Loucy (cell line): ENCODE data around the gene RHOF.
"Not testable (repeated sequence)": the region's sequence is repeated elsewhere in the genome, so short reads cannot be mapped to it uniquely, and the experiment has no call there.

Experiments
- H2AFZ ChIP-seq: fragments of 200-600 bp; sonication (generic); 2 replicates; pipeline ENCODE4 v1.6.0; 2016; ENCODE audit warnings: antibody characterized with exemption, mild to moderate bottlenecking, low read length, moderate library complexity
- H3F3A ChIP-seq: fragments of 200-600 bp; 2 replicates; pipeline ENCODE4 v1.6.0; 2016; ENCODE audit warnings: antibody characterized with exemption, low read depth, mild to moderate bottlenecking
- H3K27me3 ChIP-seq: fragments of 200-600 bp; sonication (generic); 2 replicates; pipeline ENCODE4 v1.6.1; 2014; ENCODE audit warnings: low read length, mild to moderate bottlenecking; ENCODE audit not compliant: insufficient read depth, poor library complexity, severe bottlenecking
- H3K36me3 ChIP-seq: fragments of 200-600 bp; sonication (generic); 2 replicates; pipeline ENCODE4 v1.6.1; 2016; ENCODE audit warnings: low read length; ENCODE audit not compliant: insufficient read depth
- H3K4me1 ChIP-seq: fragments of 200-600 bp; sonication (generic); 2 replicates; pipeline ENCODE4 v1.5.1; 2014; ENCODE audit warnings: low read length, mild to moderate bottlenecking; ENCODE audit not compliant: insufficient read depth, poor library complexity, severe bottlenecking
- H3K4me2 ChIP-seq: fragments of 200-600 bp; sonication (generic); 2 replicates; pipeline ENCODE4 v1.6.0; 2014; ENCODE audit warnings: antibody characterized with exemption, low read length, low read depth, mild to moderate bottlenecking; ENCODE audit not compliant: poor library complexity, severe bottlenecking
- H3K4me3 ChIP-seq: fragments of 200-600 bp; sonication (generic); 2 replicates; pipeline ENCODE4 v1.5.1; 2014; ENCODE audit warnings: low read length, mild to moderate bottlenecking, mixed read lengths; ENCODE audit not compliant: poor library complexity, severe bottlenecking
- H3K79me2 ChIP-seq: fragments of 200-600 bp; sonication (generic); 2 replicates; pipeline ENCODE4 v1.6.1; 2014; ENCODE audit warnings: low read length; ENCODE audit not compliant: insufficient read depth
- H3K9ac ChIP-seq: fragments of 200-600 bp; sonication (generic); 2 replicates; pipeline ENCODE4 v1.6.0; 2014; ENCODE audit warnings: mild to moderate bottlenecking, low read depth, low read length, moderate library complexity; ENCODE audit not compliant: poor library complexity, severe bottlenecking
- H3K9me2 ChIP-seq: fragments of 200-600 bp; sonication (generic); replicated peaks from 2 replicates; pipeline ENCODE4 v1.6.1; 2016; ENCODE audit warnings: low read depth, low read length, mixed read lengths
- H3K9me3 ChIP-seq: fragments of 200-600 bp; sonication (generic); 2 replicates; pipeline ENCODE4 v1.6.1; 2014; ENCODE audit warnings: mild to moderate bottlenecking, antibody characterized with exemption, low read length, low read depth; ENCODE audit not compliant: insufficient read depth
- H4K20me1 ChIP-seq: fragments of 200-600 bp; sonication (generic); 2 replicates; pipeline ENCODE4 v1.6.0; 2014; ENCODE audit warnings: antibody characterized with exemption, low read length, mild to moderate bottlenecking; ENCODE audit not compliant: insufficient read depth, poor library complexity, severe bottlenecking
- EZH2phosphoT487 ChIP-seq: fragments of 200-600 bp; IDR thresholded peaks from 2 replicates; pipeline ENCODE4 v1.6.1; 2018; ENCODE audit warnings: antibody characterized with exemption, mild to moderate bottlenecking, moderate library complexity, borderline replicate concordance
- TF ChIP-seq, protein P1 (sequence below): fragments of 200-600 bp; sonication (generic); conservative IDR thresholded peaks from 2 replicates; pipeline ENCODE4 v1.5.1; 2014; ENCODE audit warnings: mild to moderate bottlenecking, antibody characterized with exemption, low read length

Gene RHOF

DNA sequence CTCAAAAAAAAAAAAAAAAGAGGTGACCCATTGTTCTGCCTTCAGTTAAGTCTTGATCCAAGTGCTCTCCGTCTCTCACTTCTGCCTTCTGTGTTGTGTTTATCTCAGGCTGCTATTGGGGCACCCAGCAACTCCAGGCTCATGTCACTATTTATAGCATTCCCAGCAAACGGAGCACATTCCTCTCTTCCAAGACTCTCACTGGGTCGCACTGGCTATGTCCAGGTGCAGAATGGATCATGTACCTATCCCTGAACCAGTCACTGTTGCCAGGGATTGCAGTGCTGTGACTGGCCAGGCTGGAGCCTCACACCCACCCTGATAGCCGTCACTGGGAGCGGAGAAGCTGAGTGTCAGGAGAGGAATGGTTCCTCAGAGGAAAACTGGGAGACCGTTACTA lies 31.2 kb downstream of the RHOF start:
- no peaks in the 10 kb centered on the region for H3K36me3 ChIP-seq
- TF ChIP-seq EZH2phosphoT487 = no peak
- TF ChIP-seq, protein P1, sequence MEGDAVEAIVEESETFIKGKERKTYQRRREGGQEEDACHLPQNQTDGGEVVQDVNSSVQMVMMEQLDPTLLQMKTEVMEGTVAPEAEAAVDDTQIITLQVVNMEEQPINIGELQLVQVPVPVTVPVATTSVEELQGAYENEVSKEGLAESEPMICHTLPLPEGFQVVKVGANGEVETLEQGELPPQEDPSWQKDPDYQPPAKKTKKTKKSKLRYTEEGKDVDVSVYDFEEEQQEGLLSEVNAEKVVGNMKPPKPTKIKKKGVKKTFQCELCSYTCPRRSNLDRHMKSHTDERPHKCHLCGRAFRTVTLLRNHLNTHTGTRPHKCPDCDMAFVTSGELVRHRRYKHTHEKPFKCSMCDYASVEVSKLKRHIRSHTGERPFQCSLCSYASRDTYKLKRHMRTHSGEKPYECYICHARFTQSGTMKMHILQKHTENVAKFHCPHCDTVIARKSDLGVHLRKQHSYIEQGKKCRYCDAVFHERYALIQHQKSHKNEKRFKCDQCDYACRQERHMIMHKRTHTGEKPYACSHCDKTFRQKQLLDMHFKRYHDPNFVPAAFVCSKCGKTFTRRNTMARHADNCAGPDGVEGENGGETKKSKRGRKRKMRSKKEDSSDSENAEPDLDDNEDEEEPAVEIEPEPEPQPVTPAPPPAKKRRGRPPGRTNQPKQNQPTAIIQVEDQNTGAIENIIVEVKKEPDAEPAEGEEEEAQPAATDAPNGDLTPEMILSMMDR = no peak
- no peak overlapping the region for H3K4me3 ChIP-seq
- no peaks in the 10 kb centered on the region for H3K79me2 ChIP-seq
- no peak overlapping the region for H3K9ac ChIP-seq
- H3K9me3 ChIP-seq = no peaks in the 10 kb centered on the region
- peaks cover 4% of the 10 kb centered on the region for H3K4me1 ChIP-seq
- H3F3A ChIP-seq = no peaks in the 10 kb centered on the region
- H3K9me2 ChIP-seq = no peaks in the 10 kb centered on the region
- no peaks in the 10 kb centered on the region for H4K20me1 ChIP-seq
- H2AFZ ChIP-seq = no peak overlapping the region
- no peak overlapping the region for H3K4me2 ChIP-seq
- no peaks in the 10 kb centered on the region for H3K27me3 ChIP-seq

DNA sequence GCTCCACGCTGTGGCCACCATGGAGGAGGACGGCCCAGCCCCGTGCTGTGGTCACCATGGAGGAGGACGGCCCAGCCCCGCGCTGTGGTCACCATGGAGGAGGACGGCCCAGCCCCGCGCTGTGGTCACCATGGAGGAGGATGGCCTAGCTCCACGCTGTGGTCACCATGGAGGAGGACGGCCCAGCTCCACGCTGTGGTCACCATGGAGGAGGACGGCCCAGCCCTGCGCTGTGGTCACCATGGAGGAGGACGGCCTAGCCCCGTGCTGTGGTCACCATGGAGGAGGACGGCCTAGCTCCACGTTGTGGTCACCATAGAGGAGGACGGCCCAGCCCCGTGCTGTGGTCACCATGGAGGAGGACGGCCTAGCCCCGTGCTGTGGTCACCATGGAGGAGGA lies 35.0 kb downstream of the RHOF start:
- not testable (repeated sequence) for H3K36me3 ChIP-seq, H3K4me3 ChIP-seq, H3K27me3 ChIP-seq

DNA sequence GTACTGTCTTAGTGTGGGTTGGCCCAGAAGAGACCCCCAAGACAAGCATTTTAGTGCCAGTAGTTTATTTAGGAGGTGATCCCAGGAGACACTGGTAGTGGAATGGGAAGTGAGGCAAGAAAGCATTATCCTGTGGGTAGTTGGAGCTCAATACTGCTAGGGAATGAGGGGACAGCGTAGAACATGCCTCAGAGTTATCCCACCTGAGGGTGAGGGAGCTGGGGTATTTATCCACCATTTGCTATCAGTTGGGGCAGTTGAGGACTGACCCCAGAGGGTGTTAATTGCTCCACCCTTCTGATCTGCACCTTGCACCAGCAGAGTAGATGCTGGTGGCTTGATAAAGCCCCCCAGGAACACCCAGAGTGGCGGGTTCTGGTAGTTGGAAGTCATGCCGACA lies 37.9 kb downstream of the RHOF start:
- no peak overlapping the region for H3K4me2 ChIP-seq
- no peak for TF ChIP-seq EZH2phosphoT487
- TF ChIP-seq, protein P1 = no peak
- H2AFZ ChIP-seq = no peak overlapping the region
- H3K27me3 ChIP-seq = no peaks in the 10 kb centered on the region
- H3K36me3 ChIP-seq = 0 out of 2 replicates have a peak, but pooled peaks cover 3% of the 10 kb centered on the region
- H3K4me1 ChIP-seq = peaks cover 15% of the 10 kb centered on the region
- H3F3A ChIP-seq = no peaks in the 10 kb centered on the region
- no peaks in the 10 kb centered on the region for H3K9me3 ChIP-seq
- H3K4me3 ChIP-seq = no peak overlapping the region
- H4K20me1 ChIP-seq = no peaks in the 10 kb centered on the region
- H3K79me2 ChIP-seq = no peaks in the 10 kb centered on the region
- no peak overlapping the region for H3K9ac ChIP-seq
- no peaks in the 10 kb centered on the region for H3K9me2 ChIP-seq

More for the DNA sequence above, 35.0 kb downstream of the RHOF start:
- peaks cover 15% of the 10 kb centered on the region for H3K4me1 ChIP-seq
- not testable (repeated sequence) for H2AFZ ChIP-seq, H3K9me2 ChIP-seq, H3K9me3 ChIP-seq, H3K4me2 ChIP-seq, H3F3A ChIP-seq, H3K79me2 ChIP-seq, H3K9ac ChIP-seq, H4K20me1 ChIP-seq

DNA sequence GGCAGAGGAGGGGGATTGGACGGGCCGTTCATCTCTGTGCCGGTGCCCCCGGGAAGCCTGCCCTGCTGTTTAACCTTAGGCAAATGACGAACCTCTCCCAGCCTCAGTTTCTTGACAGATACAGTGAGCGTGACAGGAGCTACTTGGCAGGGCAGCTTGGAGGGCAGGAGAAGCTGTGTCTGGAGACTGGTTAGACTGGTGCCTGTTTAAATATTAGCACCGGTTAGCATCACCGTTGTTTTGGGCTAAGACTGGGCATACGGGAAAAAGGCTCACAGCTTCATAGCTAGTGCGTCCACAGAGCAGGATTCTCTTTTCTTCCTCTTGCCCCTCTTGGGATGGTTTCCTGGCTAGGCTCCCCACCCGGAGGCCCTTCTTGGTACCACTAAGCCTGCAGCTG lies 38.7 kb downstream of the RHOF start:
- H3K4me2 ChIP-seq = no peak overlapping the region

More for the DNA sequence above, 38.7 kb downstream of the RHOF start:
- Histone ChIP-seq H3K36me3 (0 out of 2 replicates have a peak, but pooled peaks cover 3% of the 10 kb centered on the region), H3K79me2 (no peaks in the 10 kb centered on the region), H2AFZ (no peak overlapping the region), H3K9ac (no peak overlapping the region), H4K20me1 (no peaks in the 10 kb centered on the region), H3F3A (no peaks in the 10 kb centered on the region), H3K4me1 (peaks cover 15% of the 10 kb centered on the region), H3K9me3 (no peaks in the 10 kb centered on the region), H3K9me2 (no peaks in the 10 kb centered on the region), H3K4me3 (no peak overlapping the region), H3K27me3 (no peaks in the 10 kb centered on the region)
- TF ChIP-seq, protein P1 = no peak
- TF ChIP-seq EZH2phosphoT487 = no peak
